Kidney epithelial cell (primary cell): ENCODE measurements around the gene TPCN2. TPM values are rescaled to one million over a fixed set of nuclear protein-coding genes. Genes with fewer than 3 reads are reported as not detected.

ENCODE experiments used
- DNase-seq: peaks from one replicate; pipeline ENCODE4 v3.0.0-alpha.2; 2010; ENCODE audit warnings: low read depth
- H3K27me3 ChIP-seq: 2 replicates; pipeline ENCODE4 v1.6.0; 2011; ENCODE audit warnings: low read length; ENCODE audit not compliant: control insufficient read depth, insufficient read depth
- H3K36me3 ChIP-seq: 2 replicates; pipeline ENCODE4 v1.5.1; 2011; ENCODE audit warnings: low read length; ENCODE audit not compliant: control insufficient read depth, insufficient read depth
- H3K4me3 ChIP-seq: 2 replicates; pipeline ENCODE4 v1.5.1; 2011; ENCODE audit warnings: low read depth, mild to moderate bottlenecking, control low read depth, low read length
- total RNA-seq: library from RNA; depleted of rRNA; stranded (reverse); fragments of >200 nt; gene quantifications from 2 replicates; pipeline ENCODE4 v1.2.3, GENCODE V29; 2015
- TF ChIP-seq, protein P1 (sequence below): IDR thresholded peaks from 2 replicates; pipeline ENCODE4 v1.5.1; 2011; ENCODE audit warnings: mild to moderate bottlenecking, moderate library complexity, low read length, control low read depth, inconsistent platforms; ENCODE audit not compliant: insufficient read depth, poor library complexity, severe bottlenecking

TPCN2 gene
- total RNA-seq, 1 donor from 2014 or later = 8.9 TPM

DNA sequence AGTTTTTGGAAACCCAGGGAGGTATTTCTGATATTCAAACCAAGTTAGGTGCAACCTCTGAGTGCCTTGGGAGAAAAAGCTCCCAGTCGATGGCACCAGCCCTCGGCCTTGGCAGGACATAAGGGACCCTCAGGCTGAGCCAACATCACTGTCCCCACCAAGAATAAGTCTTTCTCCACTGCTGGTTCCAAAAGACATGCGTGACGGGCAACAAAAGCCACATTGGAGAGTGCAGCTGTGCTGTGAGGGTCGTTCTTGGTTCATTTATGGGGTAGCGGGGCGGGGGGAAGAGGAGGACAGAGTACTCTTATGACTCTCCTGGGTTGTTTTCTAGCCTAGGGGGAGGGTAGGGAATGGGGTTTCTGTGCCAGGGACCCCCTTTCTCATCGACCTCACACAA, 11.2 kb upstream of the TPCN2 start:
- Histone ChIP-seq H3K36me3 (no peaks in the 10 kb centered on the region), H3K27me3 (peaks cover 2% of the 10 kb centered on the region), H3K4me3 (no peak overlapping the region)
- TF ChIP-seq, protein P1, sequence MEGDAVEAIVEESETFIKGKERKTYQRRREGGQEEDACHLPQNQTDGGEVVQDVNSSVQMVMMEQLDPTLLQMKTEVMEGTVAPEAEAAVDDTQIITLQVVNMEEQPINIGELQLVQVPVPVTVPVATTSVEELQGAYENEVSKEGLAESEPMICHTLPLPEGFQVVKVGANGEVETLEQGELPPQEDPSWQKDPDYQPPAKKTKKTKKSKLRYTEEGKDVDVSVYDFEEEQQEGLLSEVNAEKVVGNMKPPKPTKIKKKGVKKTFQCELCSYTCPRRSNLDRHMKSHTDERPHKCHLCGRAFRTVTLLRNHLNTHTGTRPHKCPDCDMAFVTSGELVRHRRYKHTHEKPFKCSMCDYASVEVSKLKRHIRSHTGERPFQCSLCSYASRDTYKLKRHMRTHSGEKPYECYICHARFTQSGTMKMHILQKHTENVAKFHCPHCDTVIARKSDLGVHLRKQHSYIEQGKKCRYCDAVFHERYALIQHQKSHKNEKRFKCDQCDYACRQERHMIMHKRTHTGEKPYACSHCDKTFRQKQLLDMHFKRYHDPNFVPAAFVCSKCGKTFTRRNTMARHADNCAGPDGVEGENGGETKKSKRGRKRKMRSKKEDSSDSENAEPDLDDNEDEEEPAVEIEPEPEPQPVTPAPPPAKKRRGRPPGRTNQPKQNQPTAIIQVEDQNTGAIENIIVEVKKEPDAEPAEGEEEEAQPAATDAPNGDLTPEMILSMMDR = no peak
- DNase-seq = no peak

DNA sequence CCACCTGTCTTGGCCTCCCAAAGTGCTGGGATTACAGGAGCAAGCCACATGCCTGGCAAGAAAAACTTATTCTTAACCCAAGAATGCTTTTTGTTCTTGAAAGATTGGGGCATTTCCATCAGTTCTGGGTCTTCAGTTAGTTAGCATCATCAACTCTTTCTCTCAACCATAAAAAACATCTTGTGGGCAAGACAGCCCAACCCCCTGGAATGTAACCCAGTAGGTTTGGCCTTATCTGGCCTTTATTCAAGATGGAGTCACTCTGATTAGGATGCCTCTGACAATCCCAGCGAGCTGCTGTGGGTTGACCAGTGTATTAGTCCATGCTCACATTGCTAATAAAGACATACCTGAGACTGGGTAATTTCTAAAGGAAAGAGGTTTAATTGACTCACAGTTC, 9.2 kb upstream of the TPCN2 start:
- TF ChIP-seq, protein P1 = no peak
- Histone ChIP-seq H3K27me3 (no peaks in the 10 kb centered on the region), H3K36me3 (no peaks in the 10 kb centered on the region), H3K4me3 (no peak overlapping the region)
- no peak for DNase-seq

DNA sequence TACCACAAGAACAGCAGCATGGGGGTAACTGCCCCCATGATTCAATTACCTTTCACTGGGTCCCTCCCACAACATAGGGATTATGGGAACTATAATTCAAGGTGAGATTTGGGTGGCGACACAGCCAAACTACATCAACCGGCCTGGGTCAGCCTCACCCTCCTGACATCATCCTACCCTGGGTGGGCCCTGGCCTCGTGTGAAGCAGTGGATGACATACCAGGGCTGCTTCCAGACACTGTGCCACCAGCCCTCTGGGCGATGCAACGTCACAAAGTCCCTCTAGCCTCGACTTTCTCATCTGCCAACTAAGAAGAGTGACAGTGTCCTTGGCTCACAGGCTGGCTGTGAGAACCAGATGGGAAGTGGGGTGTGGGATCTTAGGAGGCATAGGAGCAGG, 8.7 kb upstream of the TPCN2 start:
- Histone ChIP-seq H3K4me3 (no peak overlapping the region), H3K27me3 (no peaks in the 10 kb centered on the region), H3K36me3 (no peaks in the 10 kb centered on the region)
- TF ChIP-seq, protein P1 = no peak
- no peak for DNase-seq

DNA sequence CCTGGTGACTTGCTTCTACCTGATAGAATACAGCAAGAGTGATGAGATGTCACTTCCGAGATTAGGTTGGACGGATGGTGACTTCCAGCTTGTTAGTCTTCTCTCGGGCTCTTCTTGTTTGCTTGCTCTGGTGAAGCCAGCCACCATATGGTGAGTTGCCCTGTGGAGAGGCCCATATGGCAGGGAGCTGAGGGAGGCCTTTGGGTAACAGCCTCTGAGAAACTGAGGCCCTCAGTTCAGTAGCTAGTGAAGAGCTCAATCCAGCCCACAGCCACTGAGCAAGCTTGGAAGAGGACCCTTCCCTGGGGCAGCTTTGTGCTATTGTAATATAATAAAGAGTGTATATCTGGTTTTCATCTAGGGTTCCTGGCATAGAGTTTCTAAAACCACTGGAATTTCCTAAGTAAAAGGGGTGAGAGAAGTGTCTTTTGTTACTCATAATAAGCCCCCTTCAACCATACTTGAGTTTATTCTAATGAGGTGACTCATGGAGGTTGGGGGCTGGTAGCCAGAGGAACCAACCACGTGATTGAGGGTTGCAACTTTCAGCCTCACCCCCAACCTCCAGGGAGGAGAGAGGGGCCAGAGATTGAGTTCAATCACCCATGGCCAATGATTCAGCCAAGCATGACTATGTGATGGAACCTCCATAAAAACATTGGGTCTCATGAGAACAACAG, 8.0 kb upstream of the TPCN2 start:
- peak; percentile 61 for DNase-seq
- Histone ChIP-seq H3K36me3 (no peaks in the 10 kb centered on the region), H3K4me3 (no peak overlapping the region), H3K27me3 (no peaks in the 10 kb centered on the region)
- TF ChIP-seq, protein P1 = no peak

DNA sequence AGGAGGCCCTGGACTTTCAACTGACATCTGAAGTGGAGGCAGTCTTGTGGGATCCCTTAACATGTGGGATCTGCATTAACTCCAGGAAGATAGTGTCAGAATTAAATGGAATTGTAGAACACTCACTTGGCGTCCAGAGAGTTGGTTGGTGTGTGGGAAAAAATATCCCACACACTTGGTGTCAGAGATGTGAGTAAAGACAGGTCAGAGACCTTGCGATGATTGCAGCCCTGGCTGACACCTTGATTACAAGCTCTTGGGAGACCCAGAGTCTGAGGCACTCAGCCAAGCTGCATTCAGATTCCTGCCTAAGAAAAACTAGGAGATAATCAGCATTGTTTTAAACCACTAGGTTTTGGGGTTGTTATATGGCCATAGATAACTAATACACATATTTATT, 7.2 kb upstream of the TPCN2 start:
- Histone ChIP-seq H3K36me3 (no peaks in the 10 kb centered on the region), H3K27me3 (no peaks in the 10 kb centered on the region), H3K4me3 (no peak overlapping the region)
- TF ChIP-seq, protein P1 = no peak
- DNase-seq = no peak
